GM18508 (cell line): ENCODE results near the gene ELMO1.

Experiments used
- ATAC-seq: cut with Tn5 transposase; IDR thresholded peaks from one replicate; pipeline ENCODE4 v1.9.1; 2021; ENCODE audit warnings: moderate number of reproducible peaks; ENCODE audit not compliant: insufficient read depth, unreplicated experiment

Gene ELMO1

DNA sequence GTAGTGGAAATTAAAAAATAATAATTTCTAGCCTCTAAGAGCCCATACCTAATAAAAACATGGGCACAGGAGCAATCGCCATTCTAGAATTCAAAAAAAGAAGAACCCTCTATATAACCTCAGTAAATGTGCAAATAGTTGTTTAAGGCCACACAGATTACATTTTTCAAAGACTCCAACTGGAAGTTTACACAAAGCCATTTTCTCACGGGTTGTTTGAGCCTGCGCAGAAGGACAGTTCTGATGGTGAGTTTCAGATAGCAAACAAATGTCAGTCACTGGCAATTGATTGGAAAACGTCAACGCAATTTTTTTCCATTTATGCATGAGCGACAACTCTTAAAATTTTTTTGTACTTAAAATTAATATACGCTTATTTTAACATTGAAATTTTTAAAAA, 23.0 kb upstream of the ELMO1 start:
- ATAC-seq, result no peak

- no peak for ATAC-seq
These were observed 18.3 kb upstream of the ELMO1 start for GRCh38 chr7:37467002-37467401.

DNA sequence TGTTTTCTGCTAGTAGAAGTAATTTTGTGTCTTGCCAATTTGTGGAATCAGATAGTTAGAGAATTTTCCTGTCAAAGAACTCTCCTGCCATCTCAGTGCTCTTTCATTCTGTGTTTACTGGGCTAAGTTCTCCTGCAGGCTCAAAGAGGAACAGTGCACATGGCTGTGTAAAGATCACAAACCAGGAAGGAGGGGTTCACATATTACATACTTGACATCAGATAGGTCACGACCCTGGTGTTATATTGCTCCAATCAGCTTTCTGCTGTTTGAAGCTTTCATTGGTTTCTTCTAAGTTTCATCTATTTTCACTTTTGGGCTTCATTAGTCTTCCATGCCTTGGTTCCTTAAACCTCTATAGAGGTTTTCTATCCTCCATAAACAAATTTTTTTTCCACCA, 13.5 kb upstream of the ELMO1 start:
- ATAC-seq, result no peak

GRCh38 chr7:37455081-37455480, 6.4 kb upstream of the ELMO1 start:
- ATAC-seq, result no peak

- no peak for ATAC-seq
These were observed 3.7 kb upstream of the ELMO1 start for GRCh38 chr7:37452346-37452745.

GRCh38 chr7:37450035-37450434, 1.4 kb upstream of the ELMO1 start:
- ATAC-seq, result no peak

DNA sequence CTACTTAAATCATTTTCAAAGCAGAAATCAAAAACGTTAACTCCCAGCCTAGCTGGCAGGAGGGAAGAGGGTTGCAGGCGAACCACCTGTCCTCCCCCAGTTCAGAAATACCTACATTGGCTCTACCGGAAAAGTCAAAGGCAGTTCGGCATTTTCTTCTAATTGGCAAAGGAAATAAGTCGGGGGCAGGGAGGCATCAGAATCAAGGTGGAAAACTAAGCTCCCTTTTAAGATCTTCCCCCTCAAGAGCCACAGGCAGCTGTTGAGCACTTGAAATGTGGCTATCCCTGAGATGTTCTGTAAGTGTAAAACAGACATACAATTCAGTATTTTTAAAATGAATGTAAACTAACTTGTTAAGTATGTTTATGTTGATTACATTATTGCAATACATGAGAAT, 957 bp upstream of the ELMO1 start:
- no peak for ATAC-seq

- no peak for ATAC-seq
These were observed 541 bp downstream of the ELMO1 start for GRCh38 chr7:37448011-37448635.

- ATAC-seq, result no peak
These were observed 2.3 kb downstream of the ELMO1 start for GRCh38 chr7:37446371-37446770.

- ATAC-seq, result no peak
These were observed 2.9 kb downstream of the ELMO1 start for GRCh38 chr7:37445790-37446189.

DNA sequence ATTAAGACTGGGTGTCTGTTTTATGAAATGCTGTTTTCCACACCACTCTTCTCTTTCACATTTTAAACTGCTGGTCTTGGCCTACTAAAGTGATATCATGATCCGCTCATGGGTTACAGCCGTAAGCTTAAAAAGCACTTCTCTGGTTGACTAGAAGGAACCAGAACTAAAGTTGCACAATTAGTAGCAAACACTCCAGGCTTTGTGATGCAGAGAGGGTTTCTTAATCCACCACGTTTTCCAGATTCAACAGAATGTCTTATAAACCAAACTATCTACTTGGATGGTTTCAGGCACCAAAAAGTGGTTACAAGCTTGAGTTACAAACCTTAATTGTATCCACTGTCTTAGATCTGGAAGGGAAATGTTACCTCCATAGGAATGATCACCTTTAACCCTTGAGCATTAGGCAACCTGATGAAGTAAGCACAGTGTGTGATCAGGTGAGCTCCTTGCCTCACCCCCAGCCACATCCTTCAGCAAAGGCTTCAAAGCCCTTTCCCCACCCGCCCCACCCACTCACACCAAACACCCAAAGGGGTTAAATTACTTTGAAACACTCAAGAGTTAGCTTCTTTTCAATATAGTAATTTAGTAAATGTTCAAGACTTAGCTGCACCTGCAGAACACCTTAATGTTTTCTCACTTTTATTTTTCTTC, 3.5 kb downstream of the ELMO1 start:
- no peak for ATAC-seq

DNA sequence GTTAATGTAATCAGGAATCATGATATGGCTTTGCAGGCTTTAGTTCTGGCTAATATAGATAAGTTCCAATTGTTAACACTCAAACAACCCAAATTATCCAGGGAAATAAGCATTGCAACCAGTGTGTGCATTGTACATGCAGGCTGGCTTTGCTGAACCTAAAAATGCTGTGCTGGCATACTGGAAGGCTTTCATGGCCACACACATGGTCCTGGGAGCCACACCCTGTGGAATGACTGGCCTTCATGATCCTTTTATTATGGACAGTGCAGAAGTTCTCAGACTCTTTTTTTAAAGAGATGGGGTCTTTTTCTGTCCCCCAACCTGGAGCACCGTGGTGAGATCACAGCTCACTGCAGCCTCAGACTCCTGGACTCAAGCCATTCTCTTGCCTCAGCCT, 5.0 kb downstream of the ELMO1 start:
- ATAC-seq, result no peak

DNA sequence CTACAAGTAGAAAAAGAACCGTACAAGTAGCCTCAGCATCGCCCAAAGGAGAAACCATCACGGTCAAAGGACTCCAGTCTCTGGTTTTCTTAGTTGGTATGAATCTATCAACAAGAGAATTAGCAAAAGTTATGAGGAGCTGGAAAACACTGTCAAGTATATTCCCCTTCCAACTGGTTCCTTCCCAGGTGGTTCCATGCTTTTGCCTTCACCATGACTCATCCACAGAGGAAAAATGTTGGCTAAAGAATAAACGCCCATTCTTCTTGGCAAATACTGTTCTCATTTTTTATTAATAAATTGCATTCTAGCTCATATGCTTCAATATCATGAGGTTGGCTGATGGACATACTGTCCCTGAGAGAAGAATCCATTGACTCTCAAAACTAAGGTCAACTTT, 6.4 kb downstream of the ELMO1 start:
- ATAC-seq, result no peak

DNA sequence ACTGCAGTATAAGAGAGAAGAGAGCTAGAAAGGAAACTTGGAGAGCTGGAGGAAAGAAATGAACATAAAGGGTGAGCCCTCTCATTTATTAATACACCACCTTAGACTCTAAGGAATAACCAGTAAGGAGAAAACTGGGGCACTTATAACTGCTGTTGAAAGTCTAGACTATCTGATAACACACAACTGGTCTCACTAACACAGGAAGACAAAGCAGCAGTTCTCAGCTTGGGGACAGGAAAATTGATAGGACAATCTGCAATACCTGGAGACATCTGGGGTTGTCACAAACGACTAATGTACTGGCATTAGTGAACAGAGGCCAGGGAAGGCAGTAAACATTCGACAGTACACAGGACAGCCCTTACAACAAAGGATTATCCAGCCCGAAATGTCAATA, 6.8 kb downstream of the ELMO1 start:
- ATAC-seq, result no peak

- no peak for ATAC-seq
These were observed 7.3 kb downstream of the ELMO1 start for GRCh38 chr7:37441386-37441760.

DNA sequence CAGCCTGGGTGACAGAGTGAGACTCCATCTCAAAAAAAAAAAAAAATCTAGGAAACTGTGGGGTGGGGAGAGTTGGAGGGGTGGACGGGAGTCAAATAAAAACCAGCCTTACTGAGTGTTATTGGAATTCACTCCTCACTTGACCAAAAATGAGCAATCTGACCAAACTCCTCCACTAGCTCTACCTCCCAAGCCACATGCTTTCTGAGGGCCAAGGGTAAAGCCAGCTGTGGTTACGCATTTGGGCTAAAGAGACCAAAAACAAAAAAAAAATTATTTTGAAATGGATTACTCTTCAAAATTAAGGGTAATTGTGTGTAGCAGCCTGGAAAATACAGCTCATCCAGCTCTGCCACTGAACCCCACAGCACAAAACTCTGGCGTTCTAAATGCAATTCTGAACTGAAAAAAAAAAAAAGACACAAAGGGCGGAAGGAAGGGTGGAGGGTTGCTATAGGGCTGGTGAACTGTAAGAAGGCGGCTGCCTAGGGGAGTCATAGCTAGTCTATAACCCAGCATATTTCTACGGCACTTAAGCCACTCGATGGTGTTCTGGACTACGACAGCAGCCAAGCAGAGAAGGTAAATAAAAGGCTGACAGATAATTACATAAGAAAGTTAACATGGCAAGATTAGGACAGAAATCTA, 7.8 kb downstream of the ELMO1 start:
- no peak for ATAC-seq

DNA sequence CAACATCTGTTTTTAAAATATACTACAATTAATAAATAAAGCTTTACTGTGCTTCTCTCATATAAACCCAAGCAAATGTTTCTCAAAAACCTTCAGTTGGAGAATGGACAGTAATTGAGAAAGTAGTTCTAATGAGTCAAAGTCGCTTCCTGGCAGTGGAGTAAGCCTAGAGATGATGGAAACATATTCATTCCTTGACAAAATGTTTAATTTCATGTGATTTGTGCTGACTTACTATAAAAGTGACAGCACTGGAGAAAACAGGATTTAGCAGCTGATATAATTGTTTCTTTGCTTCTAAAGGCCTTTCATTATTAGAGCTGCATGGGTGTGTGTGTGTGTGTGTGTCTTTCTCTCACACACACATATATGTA, 9.0 kb downstream of the ELMO1 start:
- ATAC-seq, result no peak

DNA sequence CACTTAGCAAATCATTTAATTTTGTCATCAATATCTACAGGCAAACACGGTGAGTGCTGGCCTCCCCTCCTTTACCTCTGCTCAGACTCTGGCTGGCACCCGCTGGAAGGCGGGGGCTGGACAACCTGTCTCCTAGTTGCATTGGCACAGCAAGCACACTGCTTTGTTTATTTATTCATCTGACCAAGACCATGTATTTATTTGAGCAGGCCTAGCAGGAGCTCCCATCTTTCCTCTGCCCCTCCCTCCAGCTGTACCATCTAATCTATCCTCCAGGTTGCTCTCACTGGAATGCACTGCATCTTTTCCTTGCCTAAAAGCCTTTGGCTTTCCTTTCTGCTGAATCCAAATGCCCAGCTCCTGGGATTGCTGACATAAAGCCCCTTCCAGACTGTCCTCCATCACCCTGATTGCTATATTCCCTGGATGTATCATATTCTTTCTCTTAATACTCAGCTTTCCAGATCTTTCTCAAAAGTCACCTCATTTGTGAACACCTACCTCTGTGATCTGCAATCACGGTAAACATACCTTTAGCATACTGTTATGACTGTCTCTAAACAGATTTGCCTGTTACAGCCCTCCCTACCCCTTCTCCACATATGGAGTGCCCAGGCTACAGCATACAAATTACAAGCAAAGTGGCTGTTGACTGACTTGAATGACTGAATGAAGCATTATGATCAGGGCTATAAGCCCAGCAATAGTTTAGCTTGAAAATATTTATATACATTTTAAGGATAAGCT, 9.6 kb downstream of the ELMO1 start:
- ATAC-seq, result no peak

- no peak for ATAC-seq
These were observed 13.4 kb downstream of the ELMO1 start for GRCh38 chr7:37435156-37435855.

DNA sequence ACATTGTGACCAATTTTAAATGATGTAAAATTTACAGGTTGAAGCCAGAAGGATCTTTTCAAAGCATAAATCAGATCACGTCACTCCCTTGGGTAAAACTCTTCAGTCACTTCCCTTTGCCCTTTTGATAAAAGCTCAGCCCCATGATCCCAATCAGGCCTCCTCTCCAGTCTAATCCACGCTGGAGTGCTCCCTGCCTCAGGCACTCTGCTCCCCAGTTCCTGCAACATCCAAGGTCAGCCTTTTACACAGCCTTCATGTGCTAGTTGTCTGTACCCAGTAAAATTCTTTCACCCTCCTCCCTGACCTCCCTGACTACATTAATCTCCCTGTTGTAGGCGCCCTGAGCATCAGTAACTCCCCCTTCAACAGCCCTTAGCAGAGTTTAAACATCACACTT, 14.1 kb downstream of the ELMO1 start:
- no peak for ATAC-seq

DNA sequence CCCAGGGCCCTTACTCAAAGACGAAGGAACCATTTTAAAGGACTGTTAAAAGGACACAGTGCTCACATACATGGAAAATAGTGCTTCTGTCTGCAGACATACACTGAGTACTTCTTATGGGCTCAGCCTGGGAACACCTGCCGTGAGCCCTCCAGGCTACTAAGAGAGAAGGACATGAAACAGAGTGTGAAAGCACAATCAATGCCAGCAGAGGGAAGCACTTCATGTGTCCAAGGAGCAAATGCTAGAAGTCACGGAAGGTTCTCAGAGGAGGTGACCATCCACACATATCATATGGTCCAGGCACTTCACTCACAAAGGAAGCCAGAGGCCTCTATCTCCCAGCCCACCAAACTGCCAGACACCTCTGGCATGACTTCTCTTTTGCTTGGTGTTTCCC, 15.5 kb downstream of the ELMO1 start:
- no peak for ATAC-seq
